Stimulated activated CD8-positive, alpha-beta memory T cell treated with anti-CD3 and anti-CD28 coated beads, Interleukin-12 subunit alpha, Interleukin-12 subunit beta, amount 100 ng/mL, for 4 hours (primary cell): Measurements from ENCODE around the gene CA14.
A peak's percentile ranks its signal among the peaks of the same experiment; 100 is the strongest.
"Not testable (repeated sequence)": the region's sequence is repeated elsewhere in the genome, so short reads cannot be mapped to it uniquely, and the experiment has no call there.

ENCODE experiments used
- DNase-seq: peaks from one replicate; pipeline ENCODE4 v3.0.0-alpha.2; 2020; ENCODE audit warnings: low read depth

CA14 gene

GRCh38 chr1:150236614-150237100, 20.9 kb upstream of the CA14 start:
- no peak for DNase-seq

GRCh38 chr1:150237176-150237575, 20.4 kb upstream of the CA14 start:
- not testable (repeated sequence) for DNase-seq

GRCh38 chr1:150237746-150238145, 19.8 kb upstream of the CA14 start:
- DNase-seq = no peak

- DNase-seq = no peak
These were observed 14.6 kb upstream of the CA14 start for GRCh38 chr1:150243003-150243402.

GRCh38 chr1:150249936-150250335, 7.6 kb upstream of the CA14 start:
- no peak for DNase-seq

GRCh38 chr1:150256198-150256553, 1.4 kb upstream of the CA14 start:
- DNase-seq = no peak

- no peak for DNase-seq
These were observed 826 bp upstream of the CA14 start for GRCh38 chr1:150256554-150257341.

GRCh38 chr1:150259217-150259616, 1.6 kb downstream of the CA14 start:
- DNase-seq = no peak

GRCh38 chr1:150259758-150260669, 2.4 kb downstream of the CA14 start:
- no peak for DNase-seq

- no peak for DNase-seq
These were observed 3.8 kb downstream of the CA14 start for GRCh38 chr1:150261367-150261766.

- no peak for DNase-seq
These were observed 5.1 kb downstream of the CA14 start for GRCh38 chr1:150262388-150263320.

- no peak for DNase-seq
These were observed 6.0 kb downstream of the CA14 start for GRCh38 chr1:150263549-150263948.

GRCh38 chr1:150267896-150268295, 10.3 kb downstream of the CA14 start:
- DNase-seq = no peak

- no peak for DNase-seq
These were observed 10.7 kb downstream of the CA14 start for GRCh38 chr1:150268340-150268704.

GRCh38 chr1:150268705-150269403, 11.3 kb downstream of the CA14 start, which contains the start of gene APH1A:
Gene APH1A (minus strand): TSS chr1:150269016. CDS start chr1:150268810, 206 bp downstream.
- peak; percentile 81 for DNase-seq

- no peak for DNase-seq
These were observed 11.9 kb downstream of the CA14 start for GRCh38 chr1:150269451-150269850.

- DNase-seq = no peak
These were observed 13.9 kb downstream of the CA14 start for GRCh38 chr1:150271291-150271959.

- no peak for DNase-seq
These were observed 15.7 kb downstream of the CA14 start for GRCh38 chr1:150273311-150273710.

GRCh38 chr1:150280138-150280707, 22.6 kb downstream of the CA14 start:
- no peak for DNase-seq

GRCh38 chr1:150281221-150281757, 23.7 kb downstream of the CA14 start:
- peak; percentile 34 for DNase-seq
